ENCODE results near the gene COL25A1.
"Not testable (repeated sequence)": the region's sequence is repeated elsewhere in the genome, so short reads cannot be mapped to it uniquely, and the experiment has no call there.

The COL25A1 gene

DNA sequence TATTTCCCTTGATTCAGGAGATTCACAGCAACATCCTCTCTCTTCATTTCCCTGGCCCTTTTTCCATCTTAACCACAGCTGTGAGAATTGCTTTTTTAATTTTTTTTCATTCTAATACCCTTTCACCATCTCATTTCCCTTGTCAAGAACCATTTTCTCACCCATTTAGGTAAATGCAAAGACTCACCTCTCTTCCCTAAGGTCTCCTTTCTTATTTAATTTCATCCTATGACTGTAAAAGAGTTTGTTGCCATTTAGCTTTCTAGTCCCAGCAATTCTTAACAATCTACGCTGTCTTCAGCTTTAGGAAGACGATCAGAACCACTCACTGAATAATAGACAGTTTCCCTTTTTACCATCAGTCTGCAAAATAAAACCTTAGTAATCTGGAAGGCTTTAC lies 298.5 kb downstream of the COL25A1 start:
- in situ Hi-C loops (cut with MboI; ENCODE audit: low sequenced_read_pairs, unreplicated experiment): no loop called here
- DNase-seq (ENCODE audit: low spot score): no peak
- TF ChIP-seq CTCF (IDR thresholded peaks at IDR 0.05; ENCODE audit: borderline replicate concordance, control extremely low read depth, extremely low read depth, insufficient read depth, missing control alignments): no peak

- DNase-seq (ENCODE audit: low spot score): no peak
- in situ Hi-C loops (cut with MboI; ENCODE audit: low sequenced_read_pairs, unreplicated experiment): no loop called here
- TF ChIP-seq CTCF (IDR thresholded peaks at IDR 0.05; ENCODE audit: borderline replicate concordance, control extremely low read depth, extremely low read depth, insufficient read depth, missing control alignments): no peak
Measured at GRCh38 chr4:108991551-108992328, 310.7 kb downstream of the COL25A1 start.

DNA sequence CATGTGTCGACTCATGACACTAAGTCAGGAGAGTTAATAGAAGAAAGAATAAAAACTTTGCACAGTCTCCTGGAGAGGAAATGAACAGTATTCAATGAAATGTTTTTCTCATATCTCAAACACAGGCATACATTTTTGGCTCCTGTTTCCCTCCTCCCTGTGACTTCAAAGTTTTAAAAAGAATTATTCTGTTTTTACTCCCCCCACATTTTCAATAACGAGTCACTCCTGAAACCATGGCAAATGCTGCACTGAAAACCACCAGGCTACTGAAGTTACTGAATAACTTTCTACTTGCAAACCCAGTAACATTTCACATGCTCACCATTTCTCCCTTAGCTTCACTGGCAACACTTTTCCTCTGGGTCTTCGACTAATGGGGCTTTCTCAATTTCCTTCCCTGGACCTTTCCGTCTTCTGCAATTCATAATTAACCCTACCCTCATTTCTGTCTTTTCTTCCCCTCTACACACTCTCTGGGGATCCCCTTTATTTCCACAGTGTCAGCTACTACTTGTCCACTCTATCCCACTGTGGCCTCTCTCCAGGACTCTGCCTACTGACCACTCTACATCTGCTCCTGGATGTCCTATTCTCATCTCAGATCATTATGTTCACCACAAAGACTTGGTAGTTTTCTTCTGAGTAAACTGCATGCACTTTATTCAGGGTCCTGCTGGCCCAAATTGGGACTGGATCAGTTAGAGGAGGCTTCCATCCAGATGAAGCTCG lies 313.8 kb downstream of the COL25A1 start:
- no peak for DNase-seq (ENCODE audit: low spot score)
- in situ Hi-C loops (cut with MboI; ENCODE audit: low sequenced_read_pairs, unreplicated experiment): no loop called here
- TF ChIP-seq CTCF (IDR thresholded peaks at IDR 0.05; ENCODE audit: borderline replicate concordance, control extremely low read depth, extremely low read depth, insufficient read depth, missing control alignments): no peak

GRCh38 chr4:108984495-108984894 lies 318.0 kb downstream of the COL25A1 start:
- in situ Hi-C loops (cut with MboI; ENCODE audit: low sequenced_read_pairs, unreplicated experiment); DNase-seq (ENCODE audit: low spot score): not testable (repeated sequence)

DNA sequence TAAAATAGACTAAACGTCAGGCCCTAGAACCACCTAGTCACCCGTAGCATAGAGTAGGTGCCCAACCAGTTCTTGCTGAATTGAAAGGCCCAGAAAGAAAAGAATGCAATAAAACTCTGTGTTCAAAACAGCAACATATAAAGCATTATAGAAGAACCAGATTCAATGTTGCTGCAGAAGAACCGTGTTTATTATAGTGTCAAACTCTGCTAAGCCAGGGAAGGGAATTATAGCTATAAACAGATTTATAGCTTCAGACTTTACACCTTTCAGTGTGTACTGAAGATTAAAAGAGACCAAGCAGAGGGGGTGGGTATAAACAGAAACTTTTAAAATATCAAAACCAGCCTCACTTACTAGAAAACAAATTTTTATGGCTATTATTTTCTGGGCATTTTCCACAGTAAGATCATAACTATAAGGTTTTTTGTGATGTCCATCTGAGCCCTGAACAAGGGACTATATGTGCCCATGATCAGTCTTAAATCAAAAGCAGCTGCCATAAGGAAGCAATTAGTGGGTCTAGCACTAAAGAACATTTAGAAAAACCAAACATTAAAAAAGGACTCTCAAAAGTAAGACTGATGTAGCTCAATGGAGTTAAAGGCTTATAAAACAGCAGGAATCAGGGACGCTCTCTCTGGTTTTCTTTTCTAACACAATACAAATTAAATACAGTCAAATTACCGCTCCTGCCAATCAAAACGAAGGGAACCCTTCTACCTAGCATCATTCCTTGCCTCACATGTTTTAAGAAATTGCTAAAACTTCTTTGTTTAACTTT lies 319.9 kb downstream of the COL25A1 start:
- DNase-seq (ENCODE audit: low spot score): no peak
- no peak for TF ChIP-seq CTCF (IDR thresholded peaks at IDR 0.05; ENCODE audit: borderline replicate concordance, control extremely low read depth, extremely low read depth, insufficient read depth, missing control alignments)
- in situ Hi-C loops (cut with MboI; ENCODE audit: low sequenced_read_pairs, unreplicated experiment): no loop called here

GRCh38 chr4:108980455-108981239 lies 321.8 kb downstream of the COL25A1 start:
- TF ChIP-seq CTCF (IDR thresholded peaks at IDR 0.05; ENCODE audit: borderline replicate concordance, control extremely low read depth, extremely low read depth, insufficient read depth, missing control alignments): no peak
- DNase-seq (ENCODE audit: low spot score): no peak
- in situ Hi-C loops (cut with MboI; ENCODE audit: low sequenced_read_pairs, unreplicated experiment): no loop called here

Data from GM13976 (cell line).